DMS53 treated with DMSO at 0.1 percent for 48 hours (cell line): ENCODE measurements around the gene MMP24OS.
"Not testable (repeated sequence)": the region's sequence is repeated elsewhere in the genome, so short reads cannot be mapped to it uniquely, and the experiment has no call there.

Source experiments
- DNase-seq: peaks from one replicate; lab custom pipeline; 2025; ENCODE audit not compliant: unreplicated experiment; lab: John Stamatoyannopoulos, UW

The MMP24OS gene

DNA sequence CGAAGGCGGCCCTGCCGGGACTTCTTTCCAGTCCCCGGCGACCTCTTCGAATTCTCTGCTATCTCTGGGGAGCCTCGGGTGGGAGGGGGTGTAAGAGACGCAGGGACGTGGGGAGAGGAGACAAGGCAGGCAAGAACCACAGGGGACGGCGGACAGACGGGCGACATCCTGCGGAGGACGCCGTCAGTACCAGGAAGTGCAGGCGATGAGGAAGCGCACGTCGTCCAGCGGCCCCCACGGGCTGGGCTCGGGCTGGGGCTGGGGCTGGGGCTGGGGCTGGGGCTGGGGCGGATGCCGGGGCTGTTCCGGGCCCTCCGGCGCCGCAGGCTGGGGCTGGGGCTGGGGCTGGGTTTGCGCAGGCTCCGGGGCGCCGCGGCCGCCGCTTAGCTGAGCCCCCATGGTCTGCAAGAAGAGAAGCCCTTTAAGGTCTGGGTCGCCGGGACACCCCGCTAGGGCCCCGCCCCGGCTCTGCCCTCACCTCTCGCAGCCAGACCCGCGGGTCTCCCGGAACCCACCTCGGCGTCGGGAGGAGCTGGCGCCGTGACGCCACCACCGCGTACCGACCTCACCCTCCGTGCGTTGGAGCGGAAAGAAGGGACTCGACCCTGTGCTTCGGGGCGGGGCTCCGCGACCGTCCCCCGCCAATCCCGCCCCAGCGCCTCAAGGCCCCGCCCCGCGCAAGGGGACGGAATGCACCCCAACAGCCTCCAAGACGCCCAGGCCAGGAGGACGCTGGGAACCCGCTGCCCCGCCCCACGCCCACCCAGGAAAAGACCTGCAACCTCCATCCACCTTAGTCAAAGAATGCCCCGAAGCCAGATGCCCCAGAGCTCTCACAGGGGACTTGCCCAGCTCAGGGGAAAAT lies at the start of gene MMP24OS:
MMP24OS (minus strand) TSS at position 592 of the 865 bp plus-strand sequence; CDS start at position 399, 193 bp downstream.
- peak; percentile 82 for DNase-seq

DNA sequence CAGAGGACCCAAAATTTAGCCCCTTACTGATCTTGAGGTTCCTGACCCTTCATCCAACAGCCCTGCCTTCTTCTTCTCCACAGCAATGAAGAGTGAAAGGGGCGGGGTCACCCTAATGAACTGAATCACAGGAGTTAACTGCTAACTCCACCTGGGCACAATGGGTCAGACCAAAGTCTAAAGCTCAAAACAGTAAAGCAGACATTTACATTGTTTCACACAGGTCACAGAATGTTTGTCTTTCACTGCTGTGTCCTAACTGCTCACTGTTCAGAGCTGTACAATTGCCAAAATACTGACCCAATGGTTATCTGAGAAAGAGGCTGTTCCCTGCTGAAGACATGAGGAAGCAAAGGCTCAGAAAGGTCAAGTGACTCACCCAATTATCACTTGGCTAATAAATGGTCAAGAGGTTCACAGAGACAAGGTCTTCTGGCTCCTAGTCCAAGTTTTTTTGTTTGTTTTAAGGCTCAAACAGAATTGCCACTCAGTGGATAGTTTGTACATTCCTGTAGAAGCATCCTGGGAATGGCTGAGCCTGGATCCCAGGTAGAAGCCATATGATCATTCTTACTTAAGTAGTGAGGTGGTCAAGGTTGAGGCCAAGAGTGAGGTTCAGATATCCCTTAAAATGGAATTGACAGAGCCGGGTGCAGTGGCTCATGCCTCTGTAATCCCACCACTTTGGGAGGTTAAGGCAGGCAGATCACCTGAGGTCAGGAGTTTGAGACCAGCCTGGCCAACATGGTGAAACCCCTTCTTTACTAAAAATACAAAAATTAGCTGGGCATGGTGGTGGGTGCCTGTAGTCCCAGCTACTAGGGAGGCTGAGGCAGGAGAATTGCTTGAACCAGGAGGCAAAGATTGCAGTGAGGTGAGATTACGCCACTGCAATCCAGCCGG lies 49.4 kb upstream of the MMP24OS start:
- DNase-seq: peak; percentile 21

DNA sequence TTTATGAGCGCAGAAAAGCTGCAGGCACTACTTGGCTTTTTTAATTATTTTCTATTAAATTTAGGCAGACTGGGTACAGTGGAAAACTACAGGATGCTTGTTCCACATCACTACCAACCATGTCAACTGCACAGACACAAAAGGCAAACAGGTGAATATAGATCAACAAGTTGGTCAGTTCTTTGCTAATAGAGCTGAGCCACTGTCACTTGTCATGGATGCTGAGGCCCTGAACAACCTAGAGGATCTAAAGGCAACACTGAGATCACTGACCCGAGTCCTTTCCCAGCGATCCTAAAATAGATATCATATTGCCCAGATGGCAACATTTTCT lies 48.8 kb upstream of the MMP24OS start:
- DNase-seq: no peak

DNA sequence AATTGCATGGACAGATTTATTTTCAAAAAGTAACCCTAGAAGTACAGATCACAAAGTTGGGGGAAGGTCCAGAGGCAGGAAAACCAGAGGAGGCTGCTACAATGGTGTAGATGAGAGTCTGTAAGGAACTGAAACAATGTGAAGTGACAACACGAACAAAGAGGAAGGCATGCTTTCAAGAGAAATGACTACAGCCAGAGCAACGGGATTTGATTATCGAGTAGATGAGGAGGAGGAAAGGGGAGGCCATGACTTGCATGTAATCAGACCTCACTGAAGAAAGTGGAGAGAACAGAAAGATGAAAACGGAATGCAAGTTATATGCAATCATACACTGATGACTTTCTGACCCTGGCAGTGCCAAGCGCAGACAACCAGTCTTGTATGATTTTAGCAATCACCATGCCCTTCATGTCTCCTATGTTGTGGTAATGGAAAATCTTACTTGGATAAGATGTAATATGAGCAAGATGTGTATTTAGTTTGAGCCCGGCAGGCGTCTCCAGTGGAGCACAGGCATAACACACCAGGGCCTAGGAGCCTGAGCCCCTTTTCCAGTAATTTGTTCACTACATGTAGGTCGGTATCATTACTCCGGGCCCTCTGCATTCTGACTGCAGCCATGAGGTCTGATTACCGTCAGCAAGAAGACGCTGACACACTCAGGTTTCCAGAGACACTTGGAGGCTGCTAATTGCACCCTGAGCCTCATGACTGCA lies 48.3 kb upstream of the MMP24OS start:
- no peak for DNase-seq

- DNase-seq: no peak
Measured at GRCh38 chr20:35325401-35325800, 47.5 kb upstream of the MMP24OS start.

DNA sequence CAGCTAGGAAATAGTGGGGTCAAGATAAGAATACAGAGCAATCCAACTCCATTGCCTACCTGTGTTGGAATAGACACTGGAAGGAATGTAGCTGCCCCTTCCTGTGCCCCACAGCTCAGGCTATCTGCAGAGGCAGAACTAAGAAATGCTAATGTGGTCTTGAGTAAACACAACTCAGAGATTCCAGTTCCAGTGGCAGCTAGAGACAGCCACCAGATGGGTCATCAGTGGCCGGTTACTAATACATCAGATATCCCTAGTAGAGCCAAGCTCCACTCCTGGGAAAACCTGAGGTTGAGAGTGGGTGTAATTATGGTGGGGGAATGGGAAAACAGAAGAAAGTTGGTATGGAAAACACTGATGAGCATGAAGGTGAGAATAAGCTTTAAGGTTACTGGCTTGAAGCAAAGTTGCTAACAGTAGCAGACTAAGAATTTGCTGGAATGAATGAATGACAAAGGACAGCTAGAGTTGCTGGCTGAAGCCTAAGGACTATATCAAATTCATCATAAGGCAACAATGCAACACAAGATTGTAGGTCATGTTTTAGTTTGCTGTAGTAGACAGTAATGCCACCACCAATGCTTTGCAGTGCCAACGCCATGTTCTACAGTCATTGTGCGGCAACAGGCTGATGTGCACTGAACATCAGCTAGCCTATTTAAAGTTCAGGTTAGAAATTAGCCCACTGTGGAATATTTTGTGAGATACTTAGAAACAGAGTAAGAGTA lies 42.6 kb upstream of the MMP24OS start:
- DNase-seq: no peak

DNA sequence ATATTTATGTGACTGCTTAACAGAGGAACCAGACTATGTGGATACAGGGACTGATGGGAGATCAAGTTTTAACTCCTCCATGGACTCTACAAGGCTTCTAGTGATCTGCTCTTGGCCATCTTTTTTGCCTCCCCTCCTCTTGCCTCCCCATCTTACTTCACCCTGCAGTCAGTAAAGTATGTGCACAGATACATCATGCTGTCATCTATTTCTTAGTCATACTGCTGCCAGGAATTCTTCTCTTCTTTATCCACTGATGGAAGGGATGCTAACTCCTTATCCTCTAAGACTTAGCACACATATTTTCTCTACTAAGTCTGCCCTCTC lies 41.9 kb upstream of the MMP24OS start:
- no peak for DNase-seq

DNA sequence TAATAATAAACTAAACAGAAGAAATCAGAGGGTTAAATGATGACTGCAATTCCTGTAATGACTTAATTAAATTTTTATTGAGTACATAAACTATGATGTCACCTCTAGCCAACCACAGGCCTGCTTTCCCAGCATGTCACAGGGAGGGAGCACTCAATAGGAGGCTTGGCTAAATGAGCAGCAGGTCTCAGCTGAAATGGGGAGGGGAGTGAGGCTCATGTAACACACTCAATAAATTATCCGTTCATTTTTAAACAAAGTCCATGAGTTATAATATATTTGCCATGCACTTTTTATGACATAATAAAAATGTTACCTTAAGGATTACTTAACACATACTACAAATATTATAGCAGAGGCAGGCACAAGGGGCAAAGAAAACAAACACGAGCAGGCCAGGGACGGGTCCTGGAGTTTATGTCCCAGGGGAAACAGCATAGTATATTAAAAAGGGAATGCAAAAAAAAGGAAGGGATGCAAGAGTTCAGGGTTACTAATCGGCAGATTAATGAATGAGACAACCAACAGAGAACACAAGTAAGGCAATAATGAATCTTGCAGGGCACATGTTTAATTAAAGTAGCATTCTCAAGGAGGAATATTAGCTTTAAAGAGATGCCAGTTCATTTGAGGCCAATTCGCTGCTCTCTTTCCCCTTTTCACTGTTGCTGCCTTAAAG lies 41.4 kb upstream of the MMP24OS start:
- no peak for DNase-seq

DNA sequence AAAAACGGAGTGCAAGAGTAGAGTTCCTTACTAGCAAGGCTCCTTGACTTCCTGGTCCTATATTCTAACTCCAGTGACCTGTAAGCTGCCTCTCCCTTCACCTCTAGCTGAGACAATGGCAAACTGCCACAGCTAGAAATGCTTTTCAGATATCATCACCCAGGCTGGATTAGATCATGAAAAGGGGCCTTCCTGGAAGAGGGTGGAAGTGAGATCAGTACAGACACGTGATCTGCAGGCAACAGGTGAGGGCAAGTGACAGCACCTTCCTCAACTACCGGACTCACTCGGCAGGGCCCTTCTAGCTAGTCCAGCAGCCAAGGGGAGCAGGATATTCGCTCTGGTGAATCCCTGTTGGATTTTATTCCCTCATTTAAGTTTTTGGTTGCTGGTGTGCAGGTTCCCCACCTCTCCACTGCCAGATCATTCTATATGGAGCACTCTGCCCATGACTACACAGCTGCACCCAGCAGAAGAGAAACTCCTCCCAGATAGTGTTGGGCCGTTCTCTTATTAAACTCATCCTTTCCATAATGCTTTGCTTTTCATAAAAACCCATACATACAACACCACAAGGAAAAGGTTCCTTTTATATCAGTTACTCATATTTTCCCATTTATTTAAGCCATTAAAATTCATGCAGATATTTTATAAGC lies 40.7 kb upstream of the MMP24OS start:
- DNase-seq: peak; percentile 80

DNA sequence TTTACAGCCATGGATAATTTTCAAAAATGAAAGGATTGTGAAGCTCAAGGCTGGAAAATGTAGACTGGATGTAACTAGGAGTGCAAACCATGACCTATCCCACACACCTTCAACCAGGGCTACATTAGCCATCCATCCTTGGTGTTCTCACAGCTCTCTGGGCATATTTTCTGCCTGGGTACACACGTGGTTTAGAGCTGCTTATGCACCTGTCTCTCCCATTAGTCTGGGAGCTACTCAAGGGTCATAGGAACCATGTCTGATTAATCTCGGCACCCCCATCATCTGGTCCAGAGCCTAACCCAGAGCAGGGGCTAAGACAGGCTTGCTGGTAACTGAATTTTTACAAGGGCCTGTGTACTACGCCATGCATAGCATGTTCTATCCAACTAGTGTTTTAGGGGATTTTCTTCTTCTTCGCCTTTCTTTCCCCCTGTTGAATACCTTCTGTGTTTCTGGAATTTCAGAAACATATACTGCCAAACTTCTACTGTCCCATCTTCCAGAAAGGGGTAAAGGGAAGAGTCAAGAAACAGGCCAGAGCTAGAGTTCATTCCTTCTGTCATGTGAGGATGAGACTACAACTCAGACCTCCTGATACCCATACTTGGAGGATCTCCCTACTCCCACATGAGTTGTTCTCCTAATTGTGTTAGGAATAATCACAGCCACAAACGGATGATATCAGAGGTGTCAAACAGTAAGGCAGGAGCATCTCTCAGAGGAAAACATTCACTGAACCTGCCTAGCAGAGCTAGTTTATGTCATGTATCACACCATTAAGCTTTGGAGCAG lies 39.7 kb upstream of the MMP24OS start:
- no peak for DNase-seq

DNA sequence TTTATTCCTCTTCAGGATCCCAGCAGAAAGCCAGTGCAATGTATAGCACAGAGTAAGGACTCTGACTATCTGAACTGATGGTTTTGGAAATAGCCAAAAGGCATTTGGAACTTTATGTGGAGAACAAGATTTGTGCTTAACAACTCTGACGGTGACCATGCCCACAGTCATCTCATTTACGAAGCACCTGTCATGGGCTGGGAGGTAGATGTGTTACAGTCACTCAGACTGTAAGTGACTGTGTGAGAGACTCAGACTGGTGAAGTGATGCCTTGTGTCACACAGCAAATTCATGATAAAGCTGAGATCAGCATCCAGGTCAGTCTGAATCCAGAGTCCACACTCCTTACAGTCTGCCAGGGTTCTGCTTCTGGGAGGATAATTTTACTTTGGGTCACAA lies 38.2 kb upstream of the MMP24OS start:
- DNase-seq: no peak

DNA sequence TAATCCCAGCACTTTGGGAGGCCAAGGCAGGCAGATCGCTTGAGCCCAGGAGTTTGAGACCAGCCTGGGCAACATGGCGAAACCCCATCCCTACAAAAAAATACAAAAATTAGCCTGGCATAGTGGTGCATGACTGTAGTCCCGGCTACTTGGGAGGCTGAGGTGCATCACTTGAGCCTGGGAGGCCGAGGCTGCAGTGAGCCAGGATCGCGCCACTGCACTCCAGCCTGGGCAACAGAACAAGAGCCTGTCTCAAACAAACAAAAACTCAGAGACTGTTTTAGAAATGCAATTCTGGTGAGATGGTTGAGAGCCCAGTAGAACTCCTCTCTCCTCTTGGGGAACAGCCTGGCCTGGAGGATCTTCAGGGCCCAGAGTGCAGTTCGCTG lies 37.7 kb upstream of the MMP24OS start:
- not testable (repeated sequence) for DNase-seq

GRCh38 chr20:35314816-35315631 lies 37.1 kb upstream of the MMP24OS start:
- DNase-seq: no peak

DNA sequence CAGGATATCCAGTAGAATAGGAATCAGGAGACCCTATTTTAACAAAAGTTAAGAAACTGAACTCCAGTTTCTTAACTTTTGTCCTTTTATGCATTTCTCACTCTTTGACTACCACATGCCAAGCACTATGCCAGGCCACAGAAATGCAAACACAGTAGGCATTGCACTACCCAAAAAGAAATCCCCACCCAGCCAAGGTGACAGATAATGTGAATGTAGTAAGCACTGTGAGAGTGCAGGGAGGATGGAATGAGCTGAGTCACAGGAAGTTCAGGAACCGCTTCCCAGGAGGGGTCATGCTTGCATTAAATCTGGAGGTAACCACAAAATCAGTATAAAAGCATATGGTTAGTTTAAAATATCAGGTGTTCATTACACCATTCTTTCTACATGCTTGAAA lies 34.4 kb upstream of the MMP24OS start:
- peak; percentile 3 for DNase-seq

DNA sequence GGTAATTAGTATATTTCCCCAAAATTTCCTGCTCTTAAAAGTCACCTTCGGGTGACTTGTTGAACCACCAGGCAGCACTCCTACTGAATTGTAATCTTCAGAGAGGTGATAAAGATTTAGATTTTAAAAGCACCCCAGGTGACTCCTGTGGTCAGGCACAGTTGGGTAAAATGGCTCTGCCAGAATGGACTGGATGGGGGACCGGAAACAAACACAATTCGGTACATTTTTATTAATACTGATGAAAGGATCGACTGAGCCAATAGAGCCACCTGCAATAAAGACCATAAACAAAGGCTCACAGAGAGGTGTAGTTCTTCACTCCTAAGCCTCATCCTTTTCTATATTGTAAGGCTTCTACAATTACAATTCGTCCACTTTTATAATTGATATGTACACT lies 33.9 kb upstream of the MMP24OS start:
- no peak for DNase-seq

- peak; percentile 14 for DNase-seq
Measured at GRCh38 chr20:35311409-35311808, 33.5 kb upstream of the MMP24OS start.

- DNase-seq: no peak
Measured at GRCh38 chr20:35307666-35308653, 30.0 kb upstream of the MMP24OS start.
